Neural progenitor cell (in vitro differentiated cells): ENCODE measurements around the gene CYYR1. TPM values are rescaled to one million over a fixed set of nuclear protein-coding genes. Genes with fewer than 3 reads are reported as not detected.

Source experiments
- DNase-seq: peaks from one replicate; pipeline ENCODE4 v3.0.0-alpha.2; 2016; ENCODE audit warnings: low spot score
- H2AFZ ChIP-seq: fragments of 200-600 bp; sonication (generic); replicated peaks from 2 replicates; pipeline ENCODE4 v1.6.1; 2016; ENCODE audit warnings: antibody characterized with exemption
- H3F3A ChIP-seq: fragments of 200-600 bp; sonication (generic); 2 replicates; pipeline ENCODE4 v1.6.1; 2016; ENCODE audit warnings: antibody characterized with exemption, low read depth
- H3K27ac ChIP-seq: fragments of 200-600 bp; sonication (generic); 2 replicates; pipeline ENCODE4 v1.5.1; 2016; ENCODE audit warnings: mild to moderate bottlenecking
- H3K27me3 ChIP-seq: fragments of 200-600 bp; sonication (generic); 2 replicates; pipeline ENCODE4 v1.6.1; 2016; ENCODE audit warnings: mild to moderate bottlenecking, moderate library complexity
- H3K36me3 ChIP-seq: fragments of 200-600 bp; sonication (generic); 2 replicates; pipeline ENCODE4 v1.5.1; 2016
- H3K4me1 ChIP-seq: fragments of 200-600 bp; sonication (generic); 2 replicates; pipeline ENCODE4 v1.6.1; 2016; ENCODE audit warnings: mixed run types
- H3K4me2 ChIP-seq: fragments of 200-600 bp; sonication (generic); 2 replicates; pipeline ENCODE4 v1.6.1; 2016
- H3K4me3 ChIP-seq: fragments of 200-600 bp; sonication (generic); 2 replicates; pipeline ENCODE4 v1.5.1; 2016
- H3K79me2 ChIP-seq: fragments of 200-600 bp; sonication (generic); 2 replicates; pipeline ENCODE4 v1.6.1; 2016; ENCODE audit warnings: low read depth
- H3K9ac ChIP-seq: fragments of 200-600 bp; sonication (generic); 2 replicates; pipeline ENCODE4 v1.6.1; 2016
- H3K9me3 ChIP-seq: fragments of 200-600 bp; sonication (generic); 2 replicates; pipeline ENCODE4 v1.5.1; 2016; ENCODE audit warnings: low read depth
- H4K20me1 ChIP-seq: fragments of 200-600 bp; sonication (generic); 2 replicates; pipeline ENCODE4 v1.6.1; 2016; ENCODE audit warnings: low read depth
- H3K27ac Mint-ChIP-seq: 3 replicates; pipeline ENCODE4 v1.8.0; 2021; ENCODE audit warnings: mixed read lengths
- H3K27me3 Mint-ChIP-seq: 2 replicates; pipeline ENCODE4 v1.8.0; 2022; ENCODE audit warnings: low read depth, mild to moderate bottlenecking, inconsistent platforms, moderate library complexity, mixed read lengths; ENCODE audit not compliant: insufficient read depth
- H3K36me3 Mint-ChIP-seq: 3 replicates; pipeline ENCODE4 v1.8.0; 2021; ENCODE audit warnings: mixed read lengths
- H3K4me1 Mint-ChIP-seq: 3 replicates; pipeline ENCODE4 v1.8.0; 2021; ENCODE audit warnings: mixed read lengths
- H3K4me3 Mint-ChIP-seq: 3 replicates; pipeline ENCODE4 v1.8.0; 2021; ENCODE audit warnings: mild to moderate bottlenecking, moderate library complexity, mixed read lengths
- H3K9me3 Mint-ChIP-seq: 3 replicates; pipeline ENCODE4 v1.8.0; 2020; ENCODE audit warnings: mixed read lengths
- EZH2 ChIP-seq: fragments of 200-600 bp; sonication (generic); IDR thresholded peaks from 2 replicates; pipeline ENCODE4 v1.6.1; 2017; ENCODE audit warnings: antibody characterized with exemption, mild to moderate bottlenecking, moderate library complexity
- EZH2phosphoT487 ChIP-seq: fragments of 200-600 bp; sonication (generic); IDR thresholded peaks from 2 replicates; pipeline ENCODE4 v1.6.1; 2017; ENCODE audit warnings: antibody characterized with exemption
- total RNA-seq: library from RNA; depleted of rRNA; stranded (reverse); fragments of >200 nt; gene quantifications from 2 replicates; pipeline ENCODE4 v1.2.3, GENCODE V29; 2015; ENCODE audit warnings: low replicate concordance
- TF ChIP-seq, protein P1 (sequence below): fragments of 200-600 bp; sonication (generic); IDR thresholded peaks from 2 replicates; pipeline ENCODE4 v1.5.1; 2017; ENCODE audit warnings: antibody characterized with exemption, mild to moderate bottlenecking

The CYYR1 gene
- total RNA-seq, 1 donor from 2014 or later: 25.7 TPM

DNA sequence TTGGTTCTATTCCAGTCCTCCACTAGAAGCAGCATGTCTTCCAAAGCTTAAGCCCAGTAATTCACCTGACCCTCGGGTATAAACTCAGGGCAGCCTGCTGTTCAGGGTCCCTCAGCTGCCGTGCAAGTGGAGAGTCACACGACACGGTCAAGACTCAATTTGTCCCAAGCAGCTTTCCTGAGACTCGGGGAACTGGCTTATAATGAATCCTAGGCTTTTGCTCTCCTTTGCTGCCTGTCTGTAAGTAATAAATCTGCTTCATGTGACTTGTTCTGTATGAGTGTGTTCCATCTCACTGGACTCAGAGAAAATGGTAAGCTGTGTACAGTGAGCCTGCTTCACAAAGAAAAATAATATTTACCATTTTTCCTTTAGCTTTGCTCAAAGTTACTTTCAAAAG lies 119.8 kb downstream of the CYYR1 start:
- H3K4me3 Mint-ChIP-seq: no peak overlapping the region
- H3K27me3 Mint-ChIP-seq: peaks cover 2% of the 10 kb centered on the region
- TF ChIP-seq, protein P1, sequence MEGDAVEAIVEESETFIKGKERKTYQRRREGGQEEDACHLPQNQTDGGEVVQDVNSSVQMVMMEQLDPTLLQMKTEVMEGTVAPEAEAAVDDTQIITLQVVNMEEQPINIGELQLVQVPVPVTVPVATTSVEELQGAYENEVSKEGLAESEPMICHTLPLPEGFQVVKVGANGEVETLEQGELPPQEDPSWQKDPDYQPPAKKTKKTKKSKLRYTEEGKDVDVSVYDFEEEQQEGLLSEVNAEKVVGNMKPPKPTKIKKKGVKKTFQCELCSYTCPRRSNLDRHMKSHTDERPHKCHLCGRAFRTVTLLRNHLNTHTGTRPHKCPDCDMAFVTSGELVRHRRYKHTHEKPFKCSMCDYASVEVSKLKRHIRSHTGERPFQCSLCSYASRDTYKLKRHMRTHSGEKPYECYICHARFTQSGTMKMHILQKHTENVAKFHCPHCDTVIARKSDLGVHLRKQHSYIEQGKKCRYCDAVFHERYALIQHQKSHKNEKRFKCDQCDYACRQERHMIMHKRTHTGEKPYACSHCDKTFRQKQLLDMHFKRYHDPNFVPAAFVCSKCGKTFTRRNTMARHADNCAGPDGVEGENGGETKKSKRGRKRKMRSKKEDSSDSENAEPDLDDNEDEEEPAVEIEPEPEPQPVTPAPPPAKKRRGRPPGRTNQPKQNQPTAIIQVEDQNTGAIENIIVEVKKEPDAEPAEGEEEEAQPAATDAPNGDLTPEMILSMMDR: no peak
- TF ChIP-seq EZH2phosphoT487 (no peak), EZH2 (no peak)
- H3K4me1 Mint-ChIP-seq: peaks cover 7% of the 10 kb centered on the region
- H4K20me1 ChIP-seq: no peaks in the 10 kb centered on the region
- no peak for DNase-seq
- H3K79me2 ChIP-seq: no peaks in the 10 kb centered on the region
- no peak overlapping the region for H3K27ac Mint-ChIP-seq
- no peak overlapping the region for H3K9ac ChIP-seq
- no peak overlapping the region for H2AFZ ChIP-seq
- H3K27ac ChIP-seq: no peak overlapping the region
- H3K4me1 ChIP-seq: peaks cover 4% of the 10 kb centered on the region
- no peak overlapping the region for H3K4me2 ChIP-seq
- H3K36me3 Mint-ChIP-seq: no peaks in the 10 kb centered on the region
- no peaks in the 10 kb centered on the region for H3K9me3 ChIP-seq
- no peaks in the 10 kb centered on the region for H3K36me3 ChIP-seq
- H3K4me3 ChIP-seq: no peak overlapping the region
- H3F3A ChIP-seq: no peaks in the 10 kb centered on the region
- H3K9me3 Mint-ChIP-seq: no peaks in the 10 kb centered on the region
- no peaks in the 10 kb centered on the region for H3K27me3 ChIP-seq

DNA sequence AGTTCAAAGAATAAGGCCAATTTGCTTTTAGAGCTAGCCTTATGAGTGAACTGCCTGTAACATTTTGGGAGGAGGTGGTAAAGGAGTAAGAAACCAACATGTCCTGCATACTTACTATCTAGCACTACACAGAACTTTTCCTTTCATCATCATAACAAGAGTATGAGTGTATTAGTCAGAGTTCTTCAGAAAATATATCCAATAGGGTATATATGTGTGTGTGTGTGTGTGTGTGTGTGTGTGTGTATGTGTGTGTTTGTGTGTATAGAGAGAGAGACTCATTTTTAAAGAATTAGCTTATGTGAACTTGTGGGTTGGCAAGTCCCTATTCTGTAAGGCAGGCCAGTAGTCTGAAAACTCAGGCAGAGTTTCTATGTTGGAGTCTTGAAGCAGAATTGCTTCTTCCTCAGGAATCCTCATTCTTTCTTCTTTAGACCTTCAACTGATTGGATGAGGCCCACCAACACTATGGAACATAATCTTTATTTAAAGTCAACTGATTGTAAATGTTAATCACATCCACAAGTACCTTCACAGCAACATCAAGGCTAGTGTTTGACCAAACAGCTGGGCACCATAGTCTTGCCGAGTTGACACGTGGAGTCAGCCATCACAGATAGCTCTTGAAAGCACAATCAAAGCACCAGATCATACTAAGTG lies 121.9 kb downstream of the CYYR1 start:
- H3K4me1 Mint-ChIP-seq: peaks cover 17% of the 10 kb centered on the region
- no peak for TF ChIP-seq EZH2
- no peak for TF ChIP-seq EZH2phosphoT487
- H4K20me1 ChIP-seq: no peaks in the 10 kb centered on the region
- H3K27ac Mint-ChIP-seq: no peak overlapping the region
- H3K27ac ChIP-seq: no peak overlapping the region
- DNase-seq: no peak
- H3K36me3 Mint-ChIP-seq: no peaks in the 10 kb centered on the region
- H3K27me3 ChIP-seq: no peaks in the 10 kb centered on the region
- H2AFZ ChIP-seq: no peak overlapping the region
- H3K4me2 ChIP-seq: no peak overlapping the region
- H3K36me3 ChIP-seq: no peaks in the 10 kb centered on the region
- H3K9ac ChIP-seq: no peak overlapping the region
- no peak overlapping the region for H3K4me3 ChIP-seq
- no peaks in the 10 kb centered on the region for H3K9me3 ChIP-seq
- H3F3A ChIP-seq: no peaks in the 10 kb centered on the region
- H3K79me2 ChIP-seq: no peaks in the 10 kb centered on the region
- H3K9me3 Mint-ChIP-seq: no peaks in the 10 kb centered on the region
- no peak overlapping the region for H3K4me3 Mint-ChIP-seq
- H3K4me1 ChIP-seq: peaks cover 4% of the 10 kb centered on the region
- H3K27me3 Mint-ChIP-seq: peaks cover 2% of the 10 kb centered on the region

DNA sequence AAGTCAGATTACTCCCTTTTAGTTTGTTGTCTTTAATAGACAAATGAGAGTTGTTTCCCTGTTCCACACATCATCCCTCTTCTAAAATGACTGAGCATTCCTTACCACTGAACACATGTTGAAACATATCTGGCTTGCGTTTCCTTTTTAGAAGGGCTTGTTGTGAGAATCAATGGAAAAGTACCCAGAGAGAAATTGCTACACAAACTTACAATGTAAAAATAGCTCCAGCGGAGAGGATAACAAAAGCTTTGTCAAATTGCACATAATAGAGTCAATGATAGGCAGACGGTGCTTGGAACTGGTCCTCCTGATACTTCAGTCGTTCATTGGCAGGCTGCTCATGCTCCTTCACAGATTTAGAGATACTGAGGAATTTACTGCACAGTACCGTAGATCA lies 123.9 kb downstream of the CYYR1 start:
- H3K4me3 Mint-ChIP-seq: no peak overlapping the region
- Histone ChIP-seq H3F3A (no peaks in the 10 kb centered on the region), H3K4me2 (no peak overlapping the region), H3K9me3 (no peaks in the 10 kb centered on the region), H3K27me3 (no peaks in the 10 kb centered on the region), H3K4me1 (peaks cover 4% of the 10 kb centered on the region), H4K20me1 (no peaks in the 10 kb centered on the region), H3K4me3 (no peak overlapping the region), H3K27ac (no peak overlapping the region), H3K9ac (no peak overlapping the region), H2AFZ (no peak overlapping the region), H3K79me2 (no peaks in the 10 kb centered on the region), H3K36me3 (no peaks in the 10 kb centered on the region)
- H3K36me3 Mint-ChIP-seq: no peaks in the 10 kb centered on the region
- H3K27me3 Mint-ChIP-seq: peaks cover 4% of the 10 kb centered on the region
- TF ChIP-seq EZH2 (no peak), EZH2phosphoT487 (no peak)
- TF ChIP-seq, protein P1: no peak
- H3K4me1 Mint-ChIP-seq: peaks cover 19% of the 10 kb centered on the region
- no peak overlapping the region for H3K27ac Mint-ChIP-seq
- no peaks in the 10 kb centered on the region for H3K9me3 Mint-ChIP-seq
- no peak for DNase-seq

DNA sequence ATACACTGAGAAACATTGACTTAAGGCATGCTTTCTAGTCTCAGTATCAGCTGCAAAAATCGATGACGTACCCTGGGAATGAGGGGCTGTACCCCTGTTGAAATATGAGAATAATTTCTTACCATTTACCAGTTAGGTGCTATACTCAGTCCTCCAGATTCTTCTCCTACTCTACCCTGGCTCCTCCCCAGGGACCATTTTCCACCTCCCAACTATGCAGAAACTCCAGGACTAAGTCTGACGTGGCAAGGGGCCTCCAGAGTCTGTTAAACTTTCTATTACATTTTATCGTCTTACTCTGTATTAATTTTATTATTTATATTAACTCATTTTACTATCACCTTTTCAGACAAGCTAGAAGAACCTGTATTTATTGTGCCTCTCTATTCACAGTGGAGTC lies 124.3 kb downstream of the CYYR1 start:
- DNase-seq: no peak
- Histone ChIP-seq H2AFZ (no peak overlapping the region), H3K36me3 (no peaks in the 10 kb centered on the region), H3K9ac (no peak overlapping the region), H3K4me1 (peaks cover 4% of the 10 kb centered on the region), H3K27ac (no peak overlapping the region), H3K79me2 (no peaks in the 10 kb centered on the region), H3K4me3 (no peak overlapping the region), H3K27me3 (no peaks in the 10 kb centered on the region), H4K20me1 (no peaks in the 10 kb centered on the region), H3F3A (no peaks in the 10 kb centered on the region), H3K4me2 (no peak overlapping the region), H3K9me3 (no peaks in the 10 kb centered on the region)
- TF ChIP-seq EZH2phosphoT487 (no peak), EZH2 (no peak)
- TF ChIP-seq, protein P1: no peak
- Mint-ChIP-seq H3K4me3 (no peak overlapping the region), H3K4me1 (peaks cover 19% of the 10 kb centered on the region), H3K27ac (no peak overlapping the region), H3K27me3 (peaks cover 2% of the 10 kb centered on the region), H3K36me3 (no peaks in the 10 kb centered on the region), H3K9me3 (no peaks in the 10 kb centered on the region)
